SK-N-MC (cell line): ENCODE measurements around the gene HEMK1.

ENCODE experiments used
- EZH2 ChIP-seq: fragments of 200-600 bp; sonication (generic); IDR thresholded peaks from one replicate; pipeline ENCODE4 v1.6.1; 2017; ENCODE audit warnings: antibody characterized with exemption
- POLR2AphosphoS5 ChIP-seq: IDR thresholded peaks from 2 replicates; pipeline ENCODE4 v1.6.1; 2012; ENCODE audit warnings: mild to moderate bottlenecking, low read depth, low read length, borderline replicate concordance

- no peak for TF ChIP-seq EZH2
- peak; percentile 53; the same call in 1 of the 2 replicates for TF ChIP-seq POLR2AphosphoS5
These were observed 47.9 kb downstream of the HEMK1 start, which contains the start of gene MAPKAPK3 for GRCh38 chr3:50617096-50617791.
